Osteoblast (primary cell): Measurements from ENCODE around the gene SCGN. TPM values are rescaled to one million over a fixed set of nuclear protein-coding genes. Genes with fewer than 3 reads are reported as not detected.

Source experiments
- DNase-seq: peaks from one replicate; pipeline ENCODE4 v3.0.0; 2011; ENCODE audit warnings: low spot score, mixed read lengths; ENCODE audit not compliant: insufficient read length; ENCODE audit errors: missing footprints
- H2AFZ ChIP-seq: 2 replicates; pipeline ENCODE4 v1.6.0; 2011; ENCODE audit warnings: mild to moderate bottlenecking, low read length
- H3K27ac ChIP-seq: 2 replicates; pipeline ENCODE4 v1.5.1; 2011; ENCODE audit warnings: mild to moderate bottlenecking, low read depth, low read length, moderate library complexity
- H3K27me3 ChIP-seq: 2 replicates; pipeline ENCODE4 v1.6.0; 2012; ENCODE audit warnings: mild to moderate bottlenecking, control low read depth, inconsistent platforms, low read length, moderate library complexity; ENCODE audit not compliant: insufficient read depth
- H3K36me3 ChIP-seq: 2 replicates; pipeline ENCODE4 v1.5.1; 2011; ENCODE audit warnings: mild to moderate bottlenecking, low read length, control low read depth, moderate library complexity; ENCODE audit not compliant: insufficient read depth
- H3K4me1 ChIP-seq: 2 replicates; pipeline ENCODE4 v1.5.1; 2011; ENCODE audit warnings: mild to moderate bottlenecking, low read length, control low read depth, moderate library complexity; ENCODE audit not compliant: insufficient read depth
- H3K4me2 ChIP-seq: 2 replicates; pipeline ENCODE4 v1.6.0; 2011; ENCODE audit warnings: mild to moderate bottlenecking, low read length; ENCODE audit not compliant: insufficient read depth
- H3K4me3 ChIP-seq: fragments of 200-600 bp; sonication (generic); 3 replicates; pipeline ENCODE4 v1.5.1; 2012; ENCODE audit warnings: mild to moderate bottlenecking, low read length, inconsistent platforms; ENCODE audit not compliant: insufficient read depth
- H3K79me2 ChIP-seq: 2 replicates; pipeline ENCODE4 v1.6.0; 2012; ENCODE audit warnings: mild to moderate bottlenecking, low read length, control low read depth, inconsistent platforms; ENCODE audit not compliant: insufficient read depth
- H3K9me3 ChIP-seq: 2 replicates; pipeline ENCODE4 v1.5.1; 2011; ENCODE audit warnings: low read depth, low read length, control low read depth
- H4K20me1 ChIP-seq: 2 replicates; pipeline ENCODE4 v1.6.0; 2012; ENCODE audit warnings: mild to moderate bottlenecking, low read length, control low read depth; ENCODE audit not compliant: insufficient read depth
- CTCF ChIP-seq: IDR thresholded peaks from 2 replicates; pipeline ENCODE4 v1.5.1; 2011; ENCODE audit warnings: mild to moderate bottlenecking, low read depth, low read length, moderate library complexity; ENCODE audit errors: extremely low read depth
- total RNA-seq: library from RNA; depleted of rRNA; stranded (reverse); fragments of >200 nt; gene quantifications from 2 replicates; pipeline ENCODE4 v1.2.3, GENCODE V29; 2012

The SCGN gene
- total RNA-seq, 1 donor: not detected

- Histone ChIP-seq H3K27me3 (no peaks in the 10 kb centered on the region), H3K4me3 (no peak overlapping the region), H3K9me3 (no peaks in the 10 kb centered on the region), H4K20me1 (no peaks in the 10 kb centered on the region), H3K79me2 (no peaks in the 10 kb centered on the region), H2AFZ (no peak overlapping the region), H3K27ac (no peak overlapping the region), H3K36me3 (no peaks in the 10 kb centered on the region), H3K4me1 (no peaks in the 10 kb centered on the region), H3K4me2 (no peak overlapping the region)
- no peak for DNase-seq
- TF ChIP-seq CTCF: no peak
Measured at GRCh38 chr6:25670793-25671513, 18.9 kb downstream of the SCGN start.

- DNase-seq: no peak
- Histone ChIP-seq H3K36me3 (no peaks in the 10 kb centered on the region), H3K4me3 (no peak overlapping the region), H3K27me3 (no peaks in the 10 kb centered on the region), H3K4me2 (no peak overlapping the region), H4K20me1 (no peaks in the 10 kb centered on the region), H2AFZ (no peak overlapping the region), H3K79me2 (no peaks in the 10 kb centered on the region), H3K27ac (no peak overlapping the region), H3K4me1 (no peaks in the 10 kb centered on the region), H3K9me3 (no peaks in the 10 kb centered on the region)
- TF ChIP-seq CTCF: no peak
Measured at GRCh38 chr6:25671652-25672051, 19.6 kb downstream of the SCGN start.

GRCh38 chr6:25675167-25675566 is 23.2 kb downstream of the SCGN start:
- Histone ChIP-seq H3K4me2 (no peak overlapping the region), H4K20me1 (no peaks in the 10 kb centered on the region), H3K36me3 (no peaks in the 10 kb centered on the region), H3K79me2 (no peaks in the 10 kb centered on the region), H3K4me3 (no peak overlapping the region), H3K4me1 (no peaks in the 10 kb centered on the region), H2AFZ (no peak overlapping the region), H3K9me3 (no peaks in the 10 kb centered on the region), H3K27ac (no peak overlapping the region), H3K27me3 (no peaks in the 10 kb centered on the region)
- no peak for TF ChIP-seq CTCF
- no peak for DNase-seq

DNA sequence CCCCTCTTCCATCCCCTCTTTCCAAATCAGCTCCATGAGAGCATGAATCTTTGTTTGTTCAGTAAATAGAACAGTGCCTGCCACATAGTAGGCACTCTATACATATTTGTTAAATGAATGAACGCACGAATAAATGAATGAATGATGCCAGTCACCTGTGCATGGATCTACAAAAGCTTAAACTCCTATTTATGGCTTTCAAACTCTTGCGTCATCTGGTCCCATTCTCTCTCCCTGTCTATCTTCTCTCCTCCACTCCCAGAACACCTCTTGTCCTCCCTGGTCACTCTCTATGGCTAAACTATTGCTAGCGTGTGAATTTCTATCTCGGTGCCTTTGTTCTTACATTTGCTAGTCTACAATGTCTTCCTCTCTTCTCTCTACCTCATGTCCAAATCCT is 24.8 kb downstream of the SCGN start:
- Histone ChIP-seq H4K20me1 (no peaks in the 10 kb centered on the region), H3K79me2 (no peaks in the 10 kb centered on the region), H3K36me3 (no peaks in the 10 kb centered on the region), H3K4me2 (no peak overlapping the region), H3K27ac (no peak overlapping the region), H2AFZ (no peak overlapping the region), H3K4me1 (no peaks in the 10 kb centered on the region), H3K4me3 (no peak overlapping the region), H3K9me3 (no peaks in the 10 kb centered on the region), H3K27me3 (no peaks in the 10 kb centered on the region)
- no peak for DNase-seq
- no peak for TF ChIP-seq CTCF
